ENCODE data around the gene CHGA.

The CHGA gene

GRCh38 chr14:92945544-92945943, 22.6 kb downstream of the CHGA start:
- TF ChIP-seq POLR2A (IDR thresholded peaks at IDR 0.05; ENCODE audit: extremely low read depth, insufficient read length): no peak
- TF ChIP-seq CTCF (IDR thresholded peaks at IDR 0.05; ENCODE audit: low read depth, low read length): no peak
- TF ChIP-seq MAX (IDR thresholded peaks at IDR 0.05; ENCODE audit: low read depth, low read length): no peak
- no peak for TF ChIP-seq MYC (IDR thresholded peaks at IDR 0.05; ENCODE audit: low read depth, low read length)
- no peak for DNase-seq (ENCODE audit: low read depth)
- H3K4me3 ChIP-seq (ENCODE audit: low read depth, low read length): no peak overlapping the region

GRCh38 chr14:92945959-92946846, 23.3 kb downstream of the CHGA start:
- no peak overlapping the region for H3K4me3 ChIP-seq (ENCODE audit: low read depth, low read length)
- no peak for DNase-seq (ENCODE audit: low read depth)
- TF ChIP-seq MYC (IDR thresholded peaks at IDR 0.05; ENCODE audit: low read depth, low read length): no peak
- TF ChIP-seq MAX (IDR thresholded peaks at IDR 0.05; ENCODE audit: low read depth, low read length): no peak
- TF ChIP-seq CTCF (IDR thresholded peaks at IDR 0.05; ENCODE audit: low read depth, low read length): no peak
- no peak for TF ChIP-seq POLR2A (IDR thresholded peaks at IDR 0.05; ENCODE audit: extremely low read depth, insufficient read length)

GRCh38 chr14:92946847-92947545, 24.0 kb downstream of the CHGA start:
- no peak for TF ChIP-seq MYC (IDR thresholded peaks at IDR 0.05; ENCODE audit: low read depth, low read length)
- TF ChIP-seq CTCF (IDR thresholded peaks at IDR 0.05; ENCODE audit: low read depth, low read length): no peak
- no peak for TF ChIP-seq POLR2A (IDR thresholded peaks at IDR 0.05; ENCODE audit: extremely low read depth, insufficient read length)
- TF ChIP-seq MAX (IDR thresholded peaks at IDR 0.05; ENCODE audit: low read depth, low read length): no peak
- DNase-seq (ENCODE audit: low read depth): no peak
- no peak overlapping the region for H3K4me3 ChIP-seq (ENCODE audit: low read depth, low read length)

GRCh38 chr14:92948647-92949046, 25.7 kb downstream of the CHGA start:
- DNase-seq (ENCODE audit: low read depth): no peak
- TF ChIP-seq MAX (IDR thresholded peaks at IDR 0.05; ENCODE audit: low read depth, low read length): no peak
- TF ChIP-seq CTCF (IDR thresholded peaks at IDR 0.05; ENCODE audit: low read depth, low read length): no peak
- no peak for TF ChIP-seq POLR2A (IDR thresholded peaks at IDR 0.05; ENCODE audit: extremely low read depth, insufficient read length)

GRCh38 chr14:92949496-92950192, 26.7 kb downstream of the CHGA start:
- TF ChIP-seq CTCF (IDR thresholded peaks at IDR 0.05; ENCODE audit: low read depth, low read length) (no peak), POLR2A (IDR thresholded peaks at IDR 0.05; ENCODE audit: extremely low read depth, insufficient read length) (no peak), MYC (IDR thresholded peaks at IDR 0.05; ENCODE audit: low read depth, low read length) (no peak), MAX (IDR thresholded peaks at IDR 0.05; ENCODE audit: low read depth, low read length) (no peak)
- DNase-seq (ENCODE audit: low read depth): no peak

More at GRCh38 chr14:92948647-92949046, 25.7 kb downstream of the CHGA start:
- H3K4me3 ChIP-seq (ENCODE audit: low read depth, low read length): no peak overlapping the region

More at GRCh38 chr14:92949496-92950192, 26.7 kb downstream of the CHGA start:
- no peak overlapping the region for H3K4me3 ChIP-seq (ENCODE audit: low read depth, low read length)
